ENCODE data around the gene TLR1.
"Not testable (repeated sequence)": the region's sequence is repeated elsewhere in the genome, so short reads cannot be mapped to it uniquely, and the experiment has no call there.

Gene TLR1

DNA sequence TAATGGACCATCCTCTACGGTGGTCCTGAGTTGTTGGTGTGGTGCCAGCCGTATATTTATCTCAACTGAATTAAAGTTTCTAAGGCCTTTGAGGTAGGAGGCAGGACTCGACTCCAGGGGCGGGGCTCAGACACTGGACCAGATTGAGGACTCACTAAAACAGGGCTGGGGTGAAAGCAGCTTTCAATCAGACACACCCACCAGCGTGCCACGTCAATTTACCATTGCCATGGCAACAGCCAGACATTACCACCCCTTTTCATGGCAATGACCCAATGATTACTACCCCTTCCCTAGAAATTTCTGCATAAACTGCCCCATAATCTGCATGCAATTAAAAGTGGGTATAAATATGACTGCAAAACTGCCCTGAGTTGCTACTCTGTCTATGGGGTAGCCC, 6.7 kb upstream of the TLR1 start:
- Histone ChIP-seq H3F3A (ENCODE audit: control insufficient read depth, insufficient read depth) (peaks cover 16% of the 10 kb centered on the region), H3K4me3 (ENCODE audit: low read length) (no peak overlapping the region), H3K36me3 (ENCODE audit: control insufficient read depth, low read length) (peaks cover 25% of the 10 kb centered on the region), H3K27me3 (ENCODE audit: control insufficient read depth, low read length) (no peaks in the 10 kb centered on the region), H4K20me1 (ENCODE audit: control insufficient read depth, insufficient read depth, low read depth, low read length) (no peaks in the 10 kb centered on the region), H3K4me2 (ENCODE audit: low read length) (no peak overlapping the region), H3K79me2 (ENCODE audit: control insufficient read depth, low read length) (peaks cover 9% of the 10 kb centered on the region), H3K4me1 (ENCODE audit: control insufficient read depth, low read length) (peaks cover 22% of the 10 kb centered on the region), H3K9me2 (replicated peaks; ENCODE audit: control insufficient read depth, low read length) (no peaks in the 10 kb centered on the region), H3K9me3 (ENCODE audit: control insufficient read depth, insufficient read depth, low read length) (peaks cover 13% of the 10 kb centered on the region), H3K27ac (ENCODE audit: low read depth, low read length) (no peak overlapping the region)
- TF ChIP-seq EZH2phosphoT487 (IDR thresholded peaks at IDR 0.05; ENCODE audit: borderline replicate concordance, low read length) = no peak
- TF ChIP-seq, protein P1, sequence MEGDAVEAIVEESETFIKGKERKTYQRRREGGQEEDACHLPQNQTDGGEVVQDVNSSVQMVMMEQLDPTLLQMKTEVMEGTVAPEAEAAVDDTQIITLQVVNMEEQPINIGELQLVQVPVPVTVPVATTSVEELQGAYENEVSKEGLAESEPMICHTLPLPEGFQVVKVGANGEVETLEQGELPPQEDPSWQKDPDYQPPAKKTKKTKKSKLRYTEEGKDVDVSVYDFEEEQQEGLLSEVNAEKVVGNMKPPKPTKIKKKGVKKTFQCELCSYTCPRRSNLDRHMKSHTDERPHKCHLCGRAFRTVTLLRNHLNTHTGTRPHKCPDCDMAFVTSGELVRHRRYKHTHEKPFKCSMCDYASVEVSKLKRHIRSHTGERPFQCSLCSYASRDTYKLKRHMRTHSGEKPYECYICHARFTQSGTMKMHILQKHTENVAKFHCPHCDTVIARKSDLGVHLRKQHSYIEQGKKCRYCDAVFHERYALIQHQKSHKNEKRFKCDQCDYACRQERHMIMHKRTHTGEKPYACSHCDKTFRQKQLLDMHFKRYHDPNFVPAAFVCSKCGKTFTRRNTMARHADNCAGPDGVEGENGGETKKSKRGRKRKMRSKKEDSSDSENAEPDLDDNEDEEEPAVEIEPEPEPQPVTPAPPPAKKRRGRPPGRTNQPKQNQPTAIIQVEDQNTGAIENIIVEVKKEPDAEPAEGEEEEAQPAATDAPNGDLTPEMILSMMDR (IDR thresholded peaks at IDR 0.05; ENCODE audit: low read depth, low read length, poor library complexity, severe bottlenecking) = no peak

- H3K4me1 ChIP-seq (ENCODE audit: control insufficient read depth, low read length) = peaks cover 36% of the 10 kb centered on the region
Measured at GRCh38 chr4:38807462-38807861, 2.9 kb upstream of the TLR1 start.

DNA sequence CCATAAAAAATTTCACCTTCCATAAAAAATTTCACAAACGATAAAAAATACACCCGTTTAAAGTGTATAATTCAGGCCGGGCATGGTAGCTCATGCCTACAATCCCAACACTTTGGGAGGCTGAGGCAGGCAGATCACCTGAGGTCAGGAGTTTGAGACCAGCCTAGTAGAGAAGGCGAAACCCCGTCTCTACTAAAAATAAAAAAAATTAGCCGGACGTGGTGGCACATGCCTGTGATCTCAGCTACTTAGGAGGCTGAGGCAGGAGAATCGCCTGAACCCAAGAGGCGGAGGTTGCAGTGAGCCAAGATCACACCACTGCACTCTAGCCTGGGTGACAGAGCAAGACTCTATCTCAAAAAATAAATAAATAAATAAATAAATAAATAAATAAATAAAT, 1.7 kb upstream of the TLR1 start:
- not testable (repeated sequence) for H3K9me2 ChIP-seq (replicated peaks; ENCODE audit: control insufficient read depth, low read length); H3K27me3 ChIP-seq (ENCODE audit: control insufficient read depth, low read length); H4K20me1 ChIP-seq (ENCODE audit: control insufficient read depth, insufficient read depth, low read depth, low read length)
- Histone ChIP-seq H3F3A (ENCODE audit: control insufficient read depth, insufficient read depth) (peaks cover 24% of the 10 kb centered on the region), H3K4me2 (ENCODE audit: low read length) (peak overlapping the region; percentile 95), H3K79me2 (ENCODE audit: control insufficient read depth, low read length) (peaks cover 25% of the 10 kb centered on the region), H3K36me3 (ENCODE audit: control insufficient read depth, low read length) (peaks cover 30% of the 10 kb centered on the region), H3K27ac (ENCODE audit: low read depth, low read length) (peak overlapping the region; percentile 94), H3K9me3 (ENCODE audit: control insufficient read depth, insufficient read depth, low read length) (peaks cover 15% of the 10 kb centered on the region), H3K4me3 (ENCODE audit: low read length) (peak overlapping the region; percentile 82), H3K4me1 (ENCODE audit: control insufficient read depth, low read length) (peaks cover 36% of the 10 kb centered on the region)

More at GRCh38 chr4:38807462-38807861, 2.9 kb upstream of the TLR1 start:
- peaks cover 24% of the 10 kb centered on the region for H3F3A ChIP-seq (ENCODE audit: control insufficient read depth, insufficient read depth)
- not testable (repeated sequence) for H3K4me2 ChIP-seq (ENCODE audit: low read length); H3K27me3 ChIP-seq (ENCODE audit: control insufficient read depth, low read length); H4K20me1 ChIP-seq (ENCODE audit: control insufficient read depth, insufficient read depth, low read depth, low read length); H3K4me3 ChIP-seq (ENCODE audit: low read length); H3K27ac ChIP-seq (ENCODE audit: low read depth, low read length); H3K9me2 ChIP-seq (replicated peaks; ENCODE audit: control insufficient read depth, low read length)
- peaks cover 11% of the 10 kb centered on the region for H3K9me3 ChIP-seq (ENCODE audit: control insufficient read depth, insufficient read depth, low read length)
- H3K36me3 ChIP-seq (ENCODE audit: control insufficient read depth, low read length) = peaks cover 18% of the 10 kb centered on the region
- H3K79me2 ChIP-seq (ENCODE audit: control insufficient read depth, low read length) = peaks cover 20% of the 10 kb centered on the region

- no peak for TF ChIP-seq EZH2phosphoT487 (IDR thresholded peaks at IDR 0.05; ENCODE audit: borderline replicate concordance, low read length)
- TF ChIP-seq, protein P1 (IDR thresholded peaks at IDR 0.05; ENCODE audit: low read depth, low read length, poor library complexity, severe bottlenecking) = no peak
- H3K27ac ChIP-seq (ENCODE audit: low read depth, low read length) = peak overlapping the region; percentile 94
- no peaks in the 10 kb centered on the region for H3K9me2 ChIP-seq (replicated peaks; ENCODE audit: control insufficient read depth, low read length)
- H3K79me2 ChIP-seq (ENCODE audit: control insufficient read depth, low read length) = peaks cover 25% of the 10 kb centered on the region
- peaks cover 24% of the 10 kb centered on the region for H3F3A ChIP-seq (ENCODE audit: control insufficient read depth, insufficient read depth)
- no peaks in the 10 kb centered on the region for H3K27me3 ChIP-seq (ENCODE audit: control insufficient read depth, low read length)
- H3K4me1 ChIP-seq (ENCODE audit: control insufficient read depth, low read length) = peaks cover 36% of the 10 kb centered on the region
- peaks cover 15% of the 10 kb centered on the region for H3K9me3 ChIP-seq (ENCODE audit: control insufficient read depth, insufficient read depth, low read length)
- H3K4me3 ChIP-seq (ENCODE audit: low read length) = peak overlapping the region; percentile 82
- no peaks in the 10 kb centered on the region for H4K20me1 ChIP-seq (ENCODE audit: control insufficient read depth, insufficient read depth, low read depth, low read length)
- peaks cover 36% of the 10 kb centered on the region for H3K36me3 ChIP-seq (ENCODE audit: control insufficient read depth, low read length)
- H3K4me2 ChIP-seq (ENCODE audit: low read length) = peak overlapping the region; percentile 95
Measured at GRCh38 chr4:38805530-38806145, 1.0 kb upstream of the TLR1 start.
